Body of pancreas (tissue), 4 donors: ENCODE results near the gene HSPE1. TPM values are rescaled to one million over a fixed set of nuclear protein-coding genes. Genes with fewer than 3 reads are reported as not detected.

Source experiments
- ATAC-seq: fragments of 150-250 bp; one replicate; pipeline ENCODE4 v1.9.1; 2016
- DNase-seq, 4 donors: peaks; one replicate each; pipeline ENCODE4 v3.0.0-alpha.2; 2019
- H3K27ac ChIP-seq, 4 donors: fragments of 200-600 bp; sonication (generic); 1 replicate in 3 of 4; 2 replicates in 1 of 4; pipeline versions ENCODE4 v1.5.1 to v1.6.1; 2016 to 2019; ENCODE audit warnings: mild to moderate bottlenecking in 1 of 4, mixed read lengths in 1 of 4, moderate library complexity in 1 of 4
- H3K27me3 ChIP-seq, 2 donors: fragments of 200-600 bp; sonication (generic); one replicate each; pipeline ENCODE4 v1.6.0; 2016; ENCODE audit warnings: mild to moderate bottlenecking in 1 of 2
- H3K36me3 ChIP-seq, 2 donors: fragments of 200-600 bp; sonication (generic); replicated peaks in 1 of 2; 2 replicates each; pipeline ENCODE4 v1.5.1; 2016; ENCODE audit warnings: low read depth in 2 of 2; ENCODE audit not compliant: insufficient read depth in 1 of 2
- H3K4me1 ChIP-seq: fragments of 200-600 bp; sonication (generic); one replicate; pipeline ENCODE4 v1.6.0; 2016
- H3K4me3 ChIP-seq, 2 donors: fragments of 200-600 bp; sonication (generic); 1 replicate in 1 of 2; 2 replicates in 1 of 2; pipeline ENCODE4 v1.5.1; 2016 to 2019
- H3K9me3 ChIP-seq, 3 donors: fragments of 200-600 bp; sonication (generic); 1 replicate in 2 of 3; 2 replicates in 1 of 3; pipeline ENCODE4 v1.5.1; 2016
- CTCF ChIP-seq, 7 experiments: fragments of 450-650 bp in 4 of 7; fragments of 200-600 bp in 3 of 7; sonication (generic) in 3 of 7; IDR thresholded peaks; one replicate each; pipeline ENCODE4 v1.5.1; 2016 to 2019; ENCODE audit warnings: antibody characterized with exemption in 7 of 7
- POLR2A ChIP-seq, 3 donors: fragments of 450-650 bp; IDR thresholded peaks; one replicate each; pipeline ENCODE4 v1.6.1; 2016; ENCODE audit warnings: antibody characterized with exemption in 3 of 3, mild to moderate bottlenecking in 2 of 3
- WGBS, 2 donors: methylation state at CpG; one replicate each; pipeline ENCODE4 v1.1.5; 2017; 5-methylcytosine and 5-hydroxymethylcytosine counted together
- intact Hi-C: fragments of 100-400 bp; cut with DNase I; formaldehyde crosslinking; loops from one replicate; pipeline ENCODE4 v1.15.1; 2023
- total RNA-seq, 2 donors: library from RNA; depleted of rRNA; stranded (reverse); fragments of >200 nt; gene quantifications; one replicate each; pipeline ENCODE4 v1.1.0, GENCODE V29; 2016

The HSPE1 gene
- total RNA-seq, 2 donors from 2014 or later: 40.2 to 99.5 TPM

- intact Hi-C loops: no loop called here
- H3K4me3 ChIP-seq: no peak overlapping the region
- H3K36me3 ChIP-seq: peaks cover 3 to 28% of the 10 kb centered on the region in 2 donors
Measured at GRCh38 chr2:197496695-197497094, 3.5 kb upstream of the HSPE1 start.

GRCh38 chr2:197497326-197497725 is 2.9 kb upstream of the HSPE1 start:
- ATAC-seq (no peak), DNase-seq (no peak)
- 10 to 16% methylated on average over 2 of the region's 2 CpGs for WGBS, 2 donors
- H3K9me3 ChIP-seq: no peaks in the 10 kb centered on the region
- intact Hi-C loops: no loop called here
- H3K4me3 ChIP-seq: no peak overlapping the region
- H3K36me3 ChIP-seq: peaks cover 0 to 22% of the 10 kb centered on the region in 2 donors
- no peaks in the 10 kb centered on the region for H3K27me3 ChIP-seq
- peaks cover 44% of the 10 kb centered on the region for H3K4me1 ChIP-seq
- TF ChIP-seq CTCF (IDR thresholded peaks at IDR 0.05): no peak
- TF ChIP-seq POLR2A (IDR thresholded peaks at IDR 0.05): no peak
- no peak overlapping the region for H3K27ac ChIP-seq

More at GRCh38 chr2:197496695-197497094, 3.5 kb upstream of the HSPE1 start:
- TF ChIP-seq CTCF (IDR thresholded peaks at IDR 0.05) (no peak), POLR2A (IDR thresholded peaks at IDR 0.05) (no peak)
- Histone ChIP-seq H3K27ac (no peak overlapping the region), H3K4me1 (peaks cover 38% of the 10 kb centered on the region), H3K9me3 (no peaks in the 10 kb centered on the region), H3K27me3 (no peaks in the 10 kb centered on the region)
- no peak for ATAC-seq
- no peak for DNase-seq

- DNase-seq: no peak
- WGBS, 2 donors: 2 to 4% methylated on average over 11 to 14 of the region's 14 CpGs
- no peaks in the 10 kb centered on the region for H3K9me3 ChIP-seq
- H3K4me3 ChIP-seq: peak overlapping the region; percentile 33 to 63
- TF ChIP-seq CTCF (IDR thresholded peaks at IDR 0.05): no peak
- peak in 2 of 3 donors; percentile 22 to 33 for TF ChIP-seq POLR2A (IDR thresholded peaks at IDR 0.05)
- intact Hi-C loops: no loop called here
- no peaks in the 10 kb centered on the region for H3K27me3 ChIP-seq
- peaks cover 51% of the 10 kb centered on the region for H3K4me1 ChIP-seq
- peaks cover 0 to 16% of the 10 kb centered on the region in 2 donors for H3K36me3 ChIP-seq
- H3K27ac ChIP-seq: peak overlapping the region; percentile 95 to 100 (median 97)
- no peak for ATAC-seq
Measured at GRCh38 chr2:197498235-197498936, 1.8 kb upstream of the HSPE1 start.

GRCh38 chr2:197498937-197499593 is 1.1 kb upstream of the HSPE1 start:
- Histone ChIP-seq H3K27me3 (no peaks in the 10 kb centered on the region), H3K36me3 (peaks cover 0 to 18% of the 10 kb centered on the region in 2 donors), H3K4me1 (peaks cover 54% of the 10 kb centered on the region), H3K4me3 (peak overlapping the region; percentile 33 to 63), H3K9me3 (no peaks in the 10 kb centered on the region), H3K27ac (peak overlapping the region; percentile 95 to 100 (median 97))
- WGBS, 2 donors: 0 to 1% methylated on average over 25 to 46 of the region's 46 CpGs
- DNase-seq: peak; percentile 72 to 83 (median 76)
- no peak for TF ChIP-seq CTCF (IDR thresholded peaks at IDR 0.05)
- no peak for TF ChIP-seq POLR2A (IDR thresholded peaks at IDR 0.05)
- ATAC-seq: peak; percentile 14
- intact Hi-C loops: no loop called here
